Activated CD8-positive, alpha-beta memory T cell treated with anti-CD3 and anti-CD28 coated beads for 4 hours (primary cell): ENCODE results near the gene SARDH.
"Not testable (repeated sequence)": the region's sequence is repeated elsewhere in the genome, so short reads cannot be mapped to it uniquely, and the experiment has no call there.

Experiments
- DNase-seq, 2 donors: peaks; one replicate each; pipeline ENCODE4 v3.0.0-alpha.2; 2020; ENCODE audit warnings: low read depth in 2 of 2

The SARDH gene

GRCh38 chr9:133777068-133777791 is 39.1 kb upstream of the SARDH start:
- no peak for DNase-seq

GRCh38 chr9:133775951-133776905 is 38.1 kb upstream of the SARDH start:
- no peak for DNase-seq

- no peak for DNase-seq
Observed at GRCh38 chr9:133775291-133775690, 37.1 kb upstream of the SARDH start.

GRCh38 chr9:133774799-133775198 is 36.6 kb upstream of the SARDH start:
- DNase-seq = no peak

GRCh38 chr9:133773889-133774655 is 35.9 kb upstream of the SARDH start:
- DNase-seq = no peak

GRCh38 chr9:133772581-133772980 is 34.4 kb upstream of the SARDH start:
- no peak for DNase-seq

GRCh38 chr9:133771486-133772482 is 33.6 kb upstream of the SARDH start:
- DNase-seq = no peak

GRCh38 chr9:133770076-133770777 is 32.1 kb upstream of the SARDH start:
- DNase-seq = no peak

- no peak for DNase-seq
Observed at GRCh38 chr9:133769511-133770075, 31.4 kb upstream of the SARDH start.

- DNase-seq = no peak
Observed at GRCh38 chr9:133768859-133769510, 30.8 kb upstream of the SARDH start.

- no peak for DNase-seq
Observed at GRCh38 chr9:133768371-133768858, 30.3 kb upstream of the SARDH start.

- DNase-seq = no peak
Observed at GRCh38 chr9:133767625-133768024, 29.5 kb upstream of the SARDH start.

- DNase-seq = no peak
Observed at GRCh38 chr9:133767008-133767407, 28.9 kb upstream of the SARDH start.

- DNase-seq = not testable (repeated sequence)
Observed at GRCh38 chr9:133766234-133766633, 28.1 kb upstream of the SARDH start.

- no peak for DNase-seq
Observed at GRCh38 chr9:133763272-133764183, 25.4 kb upstream of the SARDH start.

GRCh38 chr9:133762488-133763271 is 24.5 kb upstream of the SARDH start:
- DNase-seq = no peak

GRCh38 chr9:133761641-133762248 is 23.6 kb upstream of the SARDH start:
- DNase-seq = no peak
